Prostate gland (tissue), 2 donors: ENCODE measurements around the gene RPTOR.

Source experiments
- CTCF ChIP-seq, 4 experiments: fragments of 200-600 bp in 2 of 4; fragments of 450-650 bp in 2 of 4; sonication (generic) in 2 of 4; IDR thresholded peaks; 1 replicate in 3 of 4; 2 replicates in 1 of 4; pipeline ENCODE4 v1.5.1; 2016 to 2019; ENCODE audit warnings: antibody characterized with exemption in 4 of 4, mild to moderate bottlenecking in 2 of 4, moderate library complexity in 2 of 4
- POLR2AphosphoS5 ChIP-seq: sonication (generic); formaldehyde crosslinking; IDR thresholded peaks from one replicate; pipeline ENCODE4 v1.6.1; 2017; ENCODE audit warnings: antibody characterized with exemption

GRCh38 chr17:80927791-80928216 lies 383.2 kb downstream of the RPTOR start:
- TF ChIP-seq POLR2AphosphoS5 (no peak), CTCF (IDR thresholded peaks at IDR 0.05) (no peak)
